AG10803 (cell line): ENCODE data around the gene KRTAP5-3.

Source experiments
- DNase-seq: peaks from one replicate; pipeline ENCODE4 v3.0.0; 2010; ENCODE audit warnings: low read depth
- H3K4me3 ChIP-seq: 2 replicates; pipeline ENCODE4 v1.5.1; 2011; ENCODE audit warnings: mild to moderate bottlenecking, low read length, control low read depth
- TF ChIP-seq, protein P1 (sequence below): conservative IDR thresholded peaks from 2 replicates; pipeline ENCODE4 v1.5.1; 2011; ENCODE audit warnings: mild to moderate bottlenecking, low read length, control low read depth, inconsistent platforms

The KRTAP5-3 gene, protein sequence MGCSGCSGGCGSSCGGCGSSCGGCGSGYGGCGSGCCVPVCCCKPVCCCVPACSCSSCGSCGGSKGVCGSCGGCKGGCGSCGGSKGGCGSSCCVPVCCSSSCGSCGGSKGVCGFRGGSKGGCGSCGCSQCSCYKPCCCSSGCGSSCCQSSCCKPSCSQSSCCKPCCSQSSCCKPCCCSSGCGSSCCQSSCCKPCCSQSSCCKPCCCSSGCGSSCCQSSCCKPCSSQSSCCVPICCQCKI

DNA sequence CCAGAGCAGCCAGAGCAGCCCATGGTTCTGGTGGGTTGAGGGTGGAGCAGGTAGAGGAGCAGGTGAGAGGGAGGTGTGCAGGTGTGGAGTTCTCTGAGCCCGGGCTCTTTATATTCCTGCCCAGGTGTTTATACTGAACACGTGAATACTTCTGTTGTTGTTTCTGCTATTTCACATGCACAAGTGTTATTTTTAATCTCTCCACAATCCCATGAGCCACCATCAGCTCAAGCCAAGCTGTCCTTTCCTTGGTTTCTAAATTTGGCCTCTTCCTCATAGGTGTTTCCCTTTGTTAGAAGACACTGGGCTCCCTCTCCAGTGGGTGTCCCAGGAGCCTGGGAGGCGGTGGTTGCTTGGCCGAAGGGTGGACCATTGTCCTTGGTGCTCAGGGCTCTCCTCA, at the start of gene KRTAP5-3:
TSS of gene KRTAP5-3 (minus strand) at position 101 of the 400 bp plus-strand sequence. CDS start at position 23, 78 bp downstream.
- no peak within 1 kb of the TSS for H3K4me3 ChIP-seq
- TF ChIP-seq, protein P1, sequence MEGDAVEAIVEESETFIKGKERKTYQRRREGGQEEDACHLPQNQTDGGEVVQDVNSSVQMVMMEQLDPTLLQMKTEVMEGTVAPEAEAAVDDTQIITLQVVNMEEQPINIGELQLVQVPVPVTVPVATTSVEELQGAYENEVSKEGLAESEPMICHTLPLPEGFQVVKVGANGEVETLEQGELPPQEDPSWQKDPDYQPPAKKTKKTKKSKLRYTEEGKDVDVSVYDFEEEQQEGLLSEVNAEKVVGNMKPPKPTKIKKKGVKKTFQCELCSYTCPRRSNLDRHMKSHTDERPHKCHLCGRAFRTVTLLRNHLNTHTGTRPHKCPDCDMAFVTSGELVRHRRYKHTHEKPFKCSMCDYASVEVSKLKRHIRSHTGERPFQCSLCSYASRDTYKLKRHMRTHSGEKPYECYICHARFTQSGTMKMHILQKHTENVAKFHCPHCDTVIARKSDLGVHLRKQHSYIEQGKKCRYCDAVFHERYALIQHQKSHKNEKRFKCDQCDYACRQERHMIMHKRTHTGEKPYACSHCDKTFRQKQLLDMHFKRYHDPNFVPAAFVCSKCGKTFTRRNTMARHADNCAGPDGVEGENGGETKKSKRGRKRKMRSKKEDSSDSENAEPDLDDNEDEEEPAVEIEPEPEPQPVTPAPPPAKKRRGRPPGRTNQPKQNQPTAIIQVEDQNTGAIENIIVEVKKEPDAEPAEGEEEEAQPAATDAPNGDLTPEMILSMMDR = no peak
- no peak for DNase-seq

DNA sequence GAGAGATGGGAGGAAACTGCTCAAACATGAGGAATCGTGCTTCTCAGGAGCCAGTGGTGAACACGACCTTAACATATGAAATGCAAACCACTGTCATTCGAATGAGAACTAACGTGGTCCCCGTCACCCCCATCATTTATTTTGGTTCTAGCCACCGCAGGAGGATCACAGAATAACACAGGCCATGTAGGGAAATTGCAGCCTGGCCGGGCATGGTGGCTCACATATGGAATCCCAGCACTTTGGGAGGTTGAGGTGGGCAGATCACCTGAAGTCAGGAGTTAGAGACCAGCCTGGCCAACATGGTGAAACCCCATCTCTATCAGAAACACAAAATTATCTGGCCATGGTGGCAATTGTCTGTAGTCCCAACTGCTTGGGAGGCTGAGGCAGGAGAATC, 48.4 kb upstream of the KRTAP5-3 start:
- no peak for DNase-seq
- no peak overlapping the region for H3K4me3 ChIP-seq
- TF ChIP-seq, protein P1 = no peak

DNA sequence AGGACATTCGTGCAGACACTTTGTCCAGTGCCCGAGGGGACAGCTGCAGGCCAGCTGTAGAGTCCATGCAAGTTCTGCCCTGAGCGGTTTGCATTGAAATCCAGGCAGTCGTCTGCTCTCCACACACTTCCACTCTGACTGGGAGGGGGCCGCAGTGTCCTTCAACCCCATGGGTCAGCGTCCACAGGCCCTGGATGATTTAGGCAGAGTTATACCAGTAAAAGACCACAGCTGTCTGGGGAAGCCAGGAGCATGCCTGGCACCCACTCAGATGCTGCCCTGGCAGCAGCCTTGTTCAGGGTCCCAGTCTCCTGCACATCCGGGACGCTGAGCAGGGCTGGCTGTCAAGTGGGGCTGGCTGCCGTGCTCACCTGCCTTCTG, 47.8 kb upstream of the KRTAP5-3 start:
- TF ChIP-seq, protein P1 = no peak
- no peak for DNase-seq
- H3K4me3 ChIP-seq = no peak overlapping the region

DNA sequence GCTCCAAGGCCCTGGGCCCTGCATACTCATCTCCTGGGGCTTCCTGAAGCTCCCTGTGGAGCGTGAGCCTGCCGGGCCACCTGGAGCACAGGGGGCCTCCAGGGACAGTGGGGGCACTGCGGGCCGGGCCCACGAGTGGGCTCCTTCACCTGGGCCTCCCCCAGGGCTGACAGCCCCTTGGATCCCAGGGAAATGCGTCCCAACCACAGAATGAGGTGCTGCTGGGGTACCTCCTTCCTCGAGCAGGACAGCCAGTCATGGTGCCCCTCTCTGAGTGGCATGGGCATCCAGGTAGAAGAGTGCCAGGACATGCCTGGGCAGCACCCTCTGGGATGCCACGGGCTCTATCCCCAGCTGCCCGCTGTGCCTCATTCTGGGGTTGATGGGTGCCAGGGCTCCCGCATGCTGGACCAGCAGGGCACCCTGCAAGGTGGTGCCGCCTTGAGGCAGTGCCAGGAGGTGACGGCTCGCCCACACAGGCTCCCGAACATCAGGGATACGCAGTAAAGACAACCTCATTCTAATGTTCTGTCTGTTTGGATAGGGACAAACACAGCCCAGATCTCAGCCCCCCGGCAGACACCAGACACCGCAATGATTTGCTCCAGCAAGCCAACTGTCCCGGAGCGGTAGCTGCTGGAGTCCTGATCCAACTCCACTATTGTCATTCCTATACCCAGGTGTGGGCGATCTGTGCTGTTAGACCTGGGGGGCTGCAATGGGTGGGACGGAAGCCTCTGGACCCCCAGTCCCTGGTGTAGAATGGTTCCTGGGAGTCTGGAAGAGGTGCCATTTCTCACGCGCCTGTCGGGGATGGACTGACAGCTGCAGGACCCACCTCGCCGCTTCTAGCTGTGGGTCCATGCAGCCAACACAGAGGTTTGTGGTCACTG, 47.2 kb upstream of the KRTAP5-3 start:
- TF ChIP-seq, protein P1 = no peak
- no peak for DNase-seq
- H3K4me3 ChIP-seq = no peak overlapping the region

DNA sequence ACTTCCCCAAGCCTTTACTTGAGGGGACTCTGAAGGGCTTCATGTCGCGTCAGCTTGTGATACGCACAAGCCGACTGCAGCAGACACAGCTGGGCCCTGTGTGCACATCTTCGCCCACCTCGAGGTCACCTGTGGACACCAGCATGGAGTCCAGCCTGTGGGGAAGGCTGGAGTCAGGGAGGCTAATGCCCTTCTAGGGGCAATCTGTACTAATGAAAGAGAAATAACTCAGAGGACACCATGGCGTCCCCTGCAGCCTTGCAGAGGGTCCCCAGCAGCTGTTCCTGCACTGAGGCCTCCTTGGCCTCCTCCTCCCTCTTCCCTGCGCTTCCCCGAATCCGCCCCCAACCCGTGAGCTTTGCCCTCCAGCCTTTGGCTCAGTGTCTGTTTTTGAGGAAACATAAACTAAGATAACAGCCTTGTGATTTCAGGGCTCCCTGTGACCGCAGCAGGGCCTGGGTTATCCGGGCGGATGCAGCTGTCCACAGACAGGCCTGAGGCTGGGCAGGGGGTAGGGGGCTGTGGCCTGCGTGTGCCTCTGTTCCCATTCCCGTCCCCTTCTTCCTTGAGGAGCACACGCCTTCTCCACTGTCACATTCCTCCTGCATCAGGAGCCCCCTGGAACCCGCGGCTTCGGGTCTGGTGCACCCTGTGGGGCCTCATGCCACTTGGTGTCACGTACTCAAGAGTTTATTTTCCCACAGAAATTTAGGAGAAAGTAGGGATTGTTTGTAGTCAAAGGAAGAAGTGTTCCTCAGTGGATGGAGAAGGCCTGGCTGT, 46.3 kb upstream of the KRTAP5-3 start:
- DNase-seq = no peak
- no peak overlapping the region for H3K4me3 ChIP-seq
- TF ChIP-seq, protein P1 = no peak

DNA sequence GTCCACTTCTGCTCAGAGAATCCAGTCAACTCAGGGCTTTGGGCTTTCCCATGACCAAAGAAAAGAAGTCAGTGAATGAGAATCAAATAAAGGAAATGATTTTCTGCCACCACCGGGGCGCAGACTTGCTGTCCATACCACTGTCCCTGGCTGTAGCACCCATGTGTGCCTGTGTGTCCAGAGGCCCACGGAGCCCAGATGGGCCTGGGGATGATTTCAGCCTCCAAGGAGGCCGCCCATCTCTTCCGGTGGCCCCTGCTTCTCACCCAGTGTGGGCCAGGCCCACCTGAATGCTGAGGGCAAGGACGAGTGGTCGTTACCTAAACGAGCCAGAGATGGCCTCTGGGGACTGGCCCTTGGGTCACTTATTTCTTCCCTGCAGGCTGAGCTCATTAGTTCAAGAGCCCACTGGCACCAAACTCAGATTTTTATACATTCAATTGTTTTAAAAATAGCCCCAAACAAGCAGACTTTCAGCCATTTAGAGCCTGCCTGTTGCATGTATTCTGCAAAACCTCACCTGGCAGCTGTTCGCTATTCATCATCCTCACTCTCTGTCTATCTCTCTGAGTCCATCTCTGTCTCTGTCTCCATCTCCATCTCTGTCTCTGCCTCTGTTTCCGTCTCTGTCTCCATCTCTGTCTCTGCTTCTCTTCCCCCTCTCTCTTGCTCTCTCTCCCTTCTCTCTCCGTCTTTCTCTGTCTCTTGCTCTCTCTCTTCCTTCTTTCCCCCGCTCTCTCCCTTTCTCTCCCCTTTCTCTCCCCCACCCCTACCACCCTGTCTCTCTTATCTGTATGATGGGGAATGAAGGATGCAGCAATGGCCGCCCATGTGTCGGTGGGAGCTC, 45.5 kb upstream of the KRTAP5-3 start:
- no peak overlapping the region for H3K4me3 ChIP-seq
- TF ChIP-seq, protein P1 = no peak
- no peak for DNase-seq
